Ishikawa (cell line): Measurements from ENCODE around the gene BRMS1L.

Experiments used
- FOXM1 ChIP-seq: IDR thresholded peaks from 2 replicates; pipeline ENCODE4 v1.6.1; 2012; ENCODE audit warnings: low read depth, borderline replicate concordance
- MAX ChIP-seq: IDR thresholded peaks from 2 replicates; pipeline ENCODE4 v1.6.1; 2012
- RAD21 ChIP-seq: IDR thresholded peaks from 2 replicates; pipeline ENCODE4 v1.6.1; 2012; ENCODE audit warnings: low read depth
- REST ChIP-seq: IDR thresholded peaks from 2 replicates; pipeline ENCODE4 v1.6.1; 2012; ENCODE audit warnings: low read depth, mild to moderate bottlenecking
- TAF1 ChIP-seq: IDR thresholded peaks from 2 replicates; pipeline ENCODE4 v1.6.1; 2012; ENCODE audit warnings: low read depth, mild to moderate bottlenecking
- YY1 ChIP-seq: IDR thresholded peaks from 2 replicates; pipeline ENCODE4 v1.6.1; 2012; ENCODE audit warnings: low read depth

- TF ChIP-seq MAX (no peak), TAF1 (no peak), YY1 (no peak), FOXM1 (no peak), RAD21 (no peak), REST (no peak)
Measured at GRCh38 chr14:35806006-35806907, 19.9 kb upstream of the BRMS1L start.
